ENCODE measurements around the gene MT1E. TPM values are rescaled to one million over a fixed set of nuclear protein-coding genes. Genes with fewer than 3 reads are reported as not detected.

Gene MT1E
- 44.0 and 78.9 TPM in 2 replicates for total RNA-seq

DNA sequence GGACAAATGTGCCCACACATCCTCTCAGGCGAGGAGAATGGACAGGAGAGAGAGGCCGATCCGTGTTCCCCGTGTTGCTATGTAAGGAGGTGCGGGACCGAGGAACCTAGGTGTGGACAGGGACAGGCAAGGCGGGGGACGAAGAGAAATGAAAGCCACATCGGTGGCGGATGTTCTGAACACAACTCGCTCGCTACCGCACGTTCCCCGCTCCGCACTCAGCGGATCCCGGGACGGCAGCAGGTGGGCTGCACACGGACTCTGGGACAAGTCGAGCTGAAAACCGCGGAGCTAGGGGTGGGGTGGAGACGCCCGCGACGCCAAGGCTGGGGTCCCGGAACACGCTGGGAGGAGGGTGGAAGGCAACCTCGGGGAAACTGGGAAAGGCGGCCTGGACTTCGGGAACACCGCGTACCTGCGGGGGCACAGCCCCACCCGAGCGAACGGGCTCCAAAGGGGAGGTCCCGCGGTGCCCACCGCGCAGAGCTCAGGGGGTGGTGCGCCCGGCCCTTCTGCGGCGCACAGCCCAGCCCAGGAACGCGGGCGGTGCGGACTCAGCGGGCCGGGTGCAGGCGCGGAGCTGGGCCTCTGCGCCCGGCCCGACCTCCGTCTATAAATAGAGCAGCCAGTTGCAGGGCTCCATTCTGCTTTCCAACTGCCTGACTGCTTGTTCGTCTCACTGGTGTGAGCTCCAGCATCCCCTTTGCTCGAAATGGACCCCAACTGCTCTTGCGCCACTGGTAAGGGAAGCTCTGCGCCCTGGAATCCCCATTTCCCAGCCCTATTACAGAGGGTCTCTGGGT, at the start of gene MT1E:
MT1E (plus strand) TSS at position 642 of the 803 bp plus-strand sequence; CDS start at position 713, 71 bp downstream.

DNA sequence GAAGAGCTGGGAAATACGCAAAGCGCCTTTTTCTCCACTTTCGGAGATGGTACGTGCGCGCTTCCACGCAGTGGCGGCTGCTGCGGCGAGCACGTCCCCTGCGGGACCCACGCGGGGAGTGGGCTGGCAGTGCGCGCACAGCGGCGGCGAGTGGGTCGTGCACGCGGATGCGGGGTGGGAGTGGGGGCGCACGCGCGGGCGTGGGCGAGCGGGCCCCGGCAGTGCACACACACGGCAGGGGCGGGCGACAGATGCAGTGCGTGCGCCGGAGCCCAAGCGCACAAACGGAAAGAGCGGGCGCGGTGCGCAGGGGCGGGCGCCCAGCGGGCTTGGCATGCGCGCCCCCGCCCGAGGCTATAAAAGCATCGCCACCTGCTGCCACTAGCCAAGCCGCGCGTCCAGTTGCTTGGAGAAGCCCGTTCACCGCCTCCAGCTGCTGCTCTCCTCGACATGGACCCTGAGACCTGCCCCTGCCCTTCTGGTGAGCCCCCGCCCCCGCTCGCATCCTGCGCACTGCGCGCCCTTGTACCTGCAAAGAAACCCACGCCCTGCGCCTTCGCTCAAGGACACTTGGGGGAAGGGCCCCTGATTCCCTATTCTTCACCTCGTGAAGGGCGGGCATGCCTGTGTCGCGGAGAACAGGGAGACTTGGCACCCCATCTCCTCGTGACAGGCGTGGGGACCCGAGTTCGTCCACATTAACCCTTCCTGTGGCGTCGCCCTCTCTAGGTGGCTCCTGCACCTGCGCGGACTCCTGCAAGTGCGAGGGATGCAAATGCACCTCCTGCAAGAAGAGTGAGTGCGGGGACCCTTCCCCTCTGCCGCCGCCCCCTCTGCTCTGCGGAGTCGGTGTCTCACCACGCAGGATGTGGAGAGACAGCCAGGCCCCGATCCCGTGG, 36.2 kb upstream of the MT1E start, which contains the start of gene MT3:
MT3 (plus strand) TSS at position 388 of the 899 bp plus-strand sequence; CDS start at position 451, 63 bp downstream.

DNA sequence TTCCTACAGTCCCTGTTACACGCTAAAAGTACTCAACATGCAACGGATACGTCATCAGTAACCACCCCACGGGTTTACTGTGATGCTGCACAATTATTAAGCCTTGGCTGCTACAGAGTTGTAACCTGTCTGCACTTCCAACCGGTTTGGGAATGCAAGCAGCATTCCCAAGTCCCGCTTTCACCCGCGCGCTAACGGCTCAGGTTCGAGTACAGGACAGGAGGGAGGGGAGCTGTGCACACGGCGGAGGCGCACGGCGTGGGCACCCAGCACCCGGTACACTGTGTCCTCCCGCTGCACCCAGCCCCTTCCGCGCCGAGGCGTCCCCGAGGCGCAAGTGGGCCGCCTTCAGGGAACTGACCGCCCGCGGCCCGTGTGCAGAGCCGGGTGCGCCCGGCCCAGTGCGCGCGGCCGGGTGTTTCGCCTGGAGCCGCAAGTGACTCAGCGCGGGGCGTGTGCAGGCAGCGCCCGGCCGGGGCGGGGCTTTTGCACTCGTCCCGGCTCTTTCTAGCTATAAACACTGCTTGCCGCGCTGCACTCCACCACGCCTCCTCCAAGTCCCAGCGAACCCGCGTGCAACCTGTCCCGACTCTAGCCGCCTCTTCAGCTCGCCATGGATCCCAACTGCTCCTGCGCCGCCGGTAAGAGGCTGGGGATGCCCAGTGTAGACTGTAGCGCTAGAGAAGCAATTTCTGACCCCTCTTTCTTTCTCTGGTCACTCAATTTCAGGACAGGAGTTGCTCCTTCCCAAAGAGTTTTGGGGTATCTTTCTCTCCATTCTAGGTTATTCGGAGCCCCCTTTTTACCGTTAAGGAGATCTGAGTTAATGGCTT, 17.3 kb upstream of the MT1E start, which contains the start of gene MT2A:
MT2A (plus strand) TSS at position 542 of the 833 bp plus-strand sequence; CDS start at position 614, 72 bp downstream.

GRCh38 chr16:56632156-56632847, 6.7 kb downstream of the MT1E start, which contains the start of gene MT1M:
TSS of gene MT1M (plus strand) at chr16:56632659. CDS start at chr16:56632732, 73 bp downstream.

DNA sequence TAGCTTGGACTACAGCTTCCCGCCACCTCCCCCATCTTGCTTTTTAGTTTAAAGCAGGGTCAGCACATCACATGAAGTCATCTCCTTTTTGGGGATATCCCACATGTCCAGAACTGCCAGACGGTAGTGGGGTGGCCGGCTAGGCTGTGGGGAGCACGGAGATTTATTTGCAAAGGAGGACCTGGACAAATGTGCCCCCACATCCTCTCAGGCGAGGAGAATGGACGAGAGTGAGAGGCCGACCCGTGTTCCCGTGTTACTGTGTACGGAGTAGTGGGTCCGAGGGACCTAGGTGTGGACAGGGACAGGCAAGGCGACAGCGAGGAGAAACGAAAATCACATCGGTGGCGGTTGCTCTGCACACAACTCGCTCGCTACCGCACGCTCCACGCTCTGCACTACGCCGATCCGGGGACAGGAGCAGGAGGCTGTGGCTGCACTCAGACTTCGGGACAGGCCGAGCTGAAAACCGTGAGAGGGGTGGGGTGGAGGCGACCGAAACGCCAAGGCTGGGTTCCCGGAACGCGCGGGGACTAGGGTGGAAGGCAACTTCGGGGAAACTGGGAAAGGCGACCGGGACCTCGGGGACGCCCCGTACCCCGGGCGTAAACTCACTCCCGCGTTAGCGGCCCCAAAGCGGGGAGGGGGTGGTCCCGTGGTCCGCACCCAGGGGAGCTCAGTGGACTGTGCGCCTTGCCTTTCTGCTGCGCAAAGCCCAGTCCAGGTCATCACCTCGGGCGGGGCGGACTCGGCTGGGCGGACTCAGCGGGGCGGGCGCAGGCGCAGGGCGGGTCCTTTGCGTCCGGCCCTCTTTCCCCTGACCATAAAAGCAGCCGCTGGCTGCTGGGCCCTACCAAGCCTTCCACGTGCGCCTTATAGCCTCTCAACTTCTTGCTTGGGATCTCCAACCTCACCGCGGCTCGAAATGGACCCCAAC, 12.5 kb downstream of the MT1E start, which contains the start of gene MT1A:
MT1A (plus strand) TSS at position 853 of the 937 bp plus-strand sequence; CDS start at position 926, 73 bp downstream.

GRCh38 chr16:56651586-56651985, 26.0 kb downstream of the MT1E start, which contains the start of gene MT1B:
TSS of gene MT1B (plus strand) at chr16:56651886. CDS start at chr16:56651954, 68 bp downstream.

GRCh38 chr16:56657555-56658326, 32.2 kb downstream of the MT1E start, which contains the start of gene MT1F:
TSS of gene MT1F (plus strand) at chr16:56657959. CDS start at chr16:56658059, 100 bp downstream.

DNA sequence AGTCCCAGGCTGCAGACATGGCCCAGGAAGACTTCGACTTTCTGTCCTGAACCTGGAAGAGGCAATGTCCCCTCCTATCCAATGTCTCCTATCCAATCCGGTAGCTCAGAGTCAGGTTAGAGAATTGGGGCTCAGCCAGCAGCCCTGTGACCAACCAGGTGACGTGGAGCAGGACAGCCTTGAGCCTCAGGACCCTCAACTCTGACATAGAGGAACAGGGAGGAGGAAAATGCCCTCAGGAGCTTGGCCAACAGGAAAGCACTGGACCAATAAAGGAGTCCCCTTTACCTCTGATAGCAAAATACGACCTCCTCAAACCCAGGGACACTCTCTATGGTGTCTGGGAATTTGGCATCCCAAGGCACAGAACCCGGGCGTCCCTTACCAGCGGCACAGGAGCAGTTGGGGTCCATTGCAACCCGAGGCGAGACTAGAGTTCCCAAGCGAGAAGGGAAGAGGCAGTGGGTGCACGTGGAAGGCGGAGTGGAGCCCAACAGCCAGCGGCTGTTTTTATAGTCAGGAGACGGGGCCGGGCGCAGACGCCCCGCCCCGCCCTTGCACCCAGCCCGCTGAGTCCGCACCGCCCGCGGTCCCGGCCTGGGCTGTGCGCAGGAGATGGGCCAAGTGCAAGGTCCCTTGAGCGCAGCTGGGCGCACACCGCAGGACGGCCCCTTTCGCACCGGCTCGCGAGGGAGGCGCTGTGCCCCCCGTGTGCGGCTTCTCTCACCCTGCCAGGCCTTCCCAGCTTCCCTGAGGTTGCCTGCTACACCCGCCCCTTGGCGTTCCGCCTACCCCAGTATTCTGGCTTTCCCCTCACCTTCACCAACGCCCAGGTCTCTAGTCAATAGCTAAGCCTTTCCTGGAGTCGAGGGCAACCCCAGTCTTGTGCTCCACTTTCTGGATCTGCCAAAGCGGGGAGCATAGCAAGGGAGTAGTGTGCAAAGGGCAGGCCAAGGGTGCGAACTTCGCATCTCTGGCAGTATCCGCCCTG, 42.3 kb downstream of the MT1E start, which contains the start of gene MT1G:
MT1G (minus strand) TSS at position 485 of the 991 bp plus-strand sequence; CDS start at position 413, 72 bp downstream.

DNA sequence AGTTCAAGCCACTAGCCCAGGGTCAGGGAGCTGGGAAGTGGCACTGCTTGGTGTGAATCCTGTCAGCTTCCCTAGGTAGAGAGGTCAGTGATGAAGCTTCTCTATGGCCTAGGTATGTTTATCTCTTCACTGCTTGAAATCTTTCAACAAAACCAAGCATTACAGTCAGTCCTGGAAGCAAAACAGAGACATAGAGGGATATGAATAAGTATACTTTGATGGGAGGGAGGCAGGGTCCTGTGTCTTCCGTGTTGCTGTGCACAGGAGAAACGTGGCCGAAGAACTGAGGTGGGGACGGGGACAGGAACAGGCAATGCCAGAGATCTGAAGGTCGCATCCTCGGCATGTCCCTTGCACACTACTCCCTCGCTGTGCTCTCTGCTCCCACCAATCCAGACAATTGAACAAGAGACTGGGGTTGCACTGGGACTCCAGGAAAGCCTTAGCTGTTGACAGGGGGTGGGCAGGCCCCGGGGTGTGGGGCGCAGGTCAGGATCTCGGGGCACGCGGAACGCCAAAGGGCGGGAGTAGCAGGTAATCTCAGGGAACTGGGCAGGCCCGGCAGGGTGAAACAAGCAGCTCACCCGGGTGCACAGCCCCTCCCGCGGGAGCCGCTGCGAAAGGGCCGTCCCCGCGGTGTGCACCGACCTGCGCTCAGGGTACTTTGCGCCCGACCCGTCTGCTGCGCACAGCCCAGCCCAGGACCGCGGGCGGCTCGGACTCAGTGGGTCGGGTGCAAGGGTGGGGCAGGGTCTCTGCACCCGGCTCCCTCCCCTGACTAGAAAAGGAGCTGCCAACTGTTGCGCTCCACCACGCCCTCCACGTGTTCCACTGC, 43.6 kb downstream of the MT1E start, which contains the start of gene MT1H:
MT1H (plus strand) TSS at position 810 of the 835 bp plus-strand sequence. CDS start 71 bp downstream, outside the sequence.

Other genes starting within 250 kb of the MT1E start
- 107 and 127 TPM in 2 replicates for gene AMFR, start 200.2 kb upstream of the MT1E start, total RNA-seq
- gene NUDT21, start 174.4 kb upstream of the MT1E start, total RNA-seq: 60.9 and 80.9 TPM in 2 replicates
- 40.3 and 78.2 TPM in 2 replicates for gene OGFOD1, start 174.2 kb upstream of the MT1E start, total RNA-seq
- 28.7 and 48.4 TPM in 2 replicates for gene BBS2, start 105.8 kb upstream of the MT1E start, total RNA-seq
- not detected in 2 replicates for gene MT4, start 60.7 kb upstream of the MT1E start, total RNA-seq
- 0.81 TPM in 1 of 2 replicates, not detected in the other for gene MT3, start 36.3 kb upstream of the MT1E start, total RNA-seq
- 54.9 and 221 TPM in 2 replicates for gene MT2A, start 17.2 kb upstream of the MT1E start, total RNA-seq
- 0.18 and 0.32 TPM in 2 replicates for gene MT1M, start 6.9 kb downstream of the MT1E start, total RNA-seq
- 5.7 and 6.9 TPM in 2 replicates for gene MT1A, start 12.9 kb downstream of the MT1E start, total RNA-seq
- gene MT1B, start 26.1 kb downstream of the MT1E start, total RNA-seq: not detected in 2 replicates
- 0.18 TPM in 1 of 2 replicates, not detected in the other for gene MT1F, start 32.2 kb downstream of the MT1E start, total RNA-seq
- not detected in 2 replicates for gene MT1G, start 42.3 kb downstream of the MT1E start, total RNA-seq
- not detected in 2 replicates for gene MT1H, start 44.0 kb downstream of the MT1E start, total RNA-seq
- 63.2 and 353 TPM in 2 replicates for gene MT1X, start 56.7 kb downstream of the MT1E start, total RNA-seq
- 45.7 and 46.0 TPM in 2 replicates for gene NUP93, start 104.3 kb downstream of the MT1E start, total RNA-seq
- not detected in 2 replicates for gene SLC12A3, start 239.4 kb downstream of the MT1E start, total RNA-seq